NCI-H526 treated with DMSO at 0.1 percent for 48 hours (cell line): Measurements from ENCODE around the gene FTCD.
"Not testable (repeated sequence)": the region's sequence is repeated elsewhere in the genome, so short reads cannot be mapped to it uniquely, and the experiment has no call there.

Source experiments
- DNase-seq: peaks from one replicate; lab custom pipeline; 2025; lab: John Stamatoyannopoulos, UW

Gene FTCD

GRCh38 chr21:46140352-46141003 is 14.9 kb downstream of the FTCD start:
- DNase-seq, result not testable (repeated sequence)

GRCh38 chr21:46139686-46140085 is 15.7 kb downstream of the FTCD start:
- DNase-seq, result no peak

- DNase-seq, result no peak
Observed at GRCh38 chr21:46138383-46138970, 16.9 kb downstream of the FTCD start.

- DNase-seq, result no peak
Observed at GRCh38 chr21:46137908-46138307, 17.5 kb downstream of the FTCD start.

- no peak for DNase-seq
Observed at GRCh38 chr21:46136739-46137349, 18.5 kb downstream of the FTCD start.

- no peak for DNase-seq
Observed at GRCh38 chr21:46135782-46136395, 19.5 kb downstream of the FTCD start.

GRCh38 chr21:46131838-46132651 is 23.3 kb downstream of the FTCD start:
- no peak for DNase-seq

- no peak for DNase-seq
Observed at GRCh38 chr21:46131588-46131837, 23.9 kb downstream of the FTCD start.

- no peak for DNase-seq
Observed at GRCh38 chr21:46130831-46131587, 24.4 kb downstream of the FTCD start.

GRCh38 chr21:46129846-46130651 is 25.3 kb downstream of the FTCD start:
- DNase-seq, result no peak

GRCh38 chr21:46128933-46129571 is 26.3 kb downstream of the FTCD start:
- DNase-seq, result no peak

- no peak for DNase-seq
Observed at GRCh38 chr21:46128106-46128932, 27.1 kb downstream of the FTCD start.

GRCh38 chr21:46127239-46128105 is 27.9 kb downstream of the FTCD start:
- DNase-seq, result no peak

- no peak for DNase-seq
Observed at GRCh38 chr21:46126309-46127238, 28.8 kb downstream of the FTCD start.

GRCh38 chr21:46125846-46126301 is 29.5 kb downstream of the FTCD start:
- DNase-seq, result no peak

GRCh38 chr21:46124926-46125845 is 30.2 kb downstream of the FTCD start:
- DNase-seq, result no peak
